GM21717 (cell line): ENCODE data around the gene NOXA1.
"Not testable (repeated sequence)": the region's sequence is repeated elsewhere in the genome, so short reads cannot be mapped to it uniquely, and the experiment has no call there.

Source experiments
- ATAC-seq: cut with Tn5 transposase; IDR thresholded peaks from one replicate; pipeline ENCODE4 v1.9.1; 2021; ENCODE audit warnings: mild to moderate bottlenecking, moderate library complexity; ENCODE audit not compliant: unreplicated experiment

NOXA1 gene

DNA sequence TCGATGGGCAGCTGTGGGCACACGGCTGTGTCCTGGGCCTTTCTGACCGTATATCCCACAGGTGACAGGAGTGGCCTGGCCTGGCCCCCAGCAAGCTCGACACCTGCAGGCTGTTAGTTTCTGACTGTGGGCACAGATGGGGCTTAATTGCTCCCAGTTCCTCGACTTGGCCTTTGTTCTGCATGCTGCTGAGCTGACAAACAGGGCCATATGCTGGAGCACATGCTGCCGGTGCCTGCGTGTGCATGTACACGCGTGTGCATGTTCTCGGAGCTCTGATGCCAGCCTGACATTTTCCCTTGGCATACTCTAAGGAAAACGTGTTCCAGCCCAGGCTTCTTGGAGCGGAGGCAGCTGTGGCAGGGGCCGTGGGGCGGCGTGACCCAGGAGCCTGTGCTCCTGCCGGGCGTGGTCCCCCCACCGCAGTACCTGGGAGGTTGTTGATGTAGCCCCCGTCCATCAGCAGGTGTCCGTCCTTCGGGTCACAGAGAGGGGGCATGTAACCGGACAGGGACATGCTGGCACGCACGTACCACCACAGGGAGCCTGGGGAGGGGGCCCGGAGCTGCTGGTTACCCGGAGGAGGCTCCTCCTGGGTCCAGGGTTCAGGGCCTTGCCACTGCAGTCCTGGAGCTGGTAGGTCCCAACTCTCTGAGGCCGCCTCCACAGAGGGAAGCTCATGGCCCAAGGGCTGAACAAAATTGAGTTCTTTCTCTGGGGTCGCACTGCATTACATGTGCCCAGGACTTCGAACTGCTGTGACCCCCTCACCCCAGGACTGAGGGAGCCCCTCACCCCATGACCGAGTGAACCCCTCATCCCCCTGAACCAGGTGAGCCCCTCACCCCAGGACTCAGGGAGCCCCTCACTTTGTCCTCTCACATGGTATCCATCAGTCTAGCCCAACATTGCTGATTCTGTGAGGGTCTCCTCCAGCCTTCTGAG lies 40.1 kb downstream of the NOXA1 start:
- no peak for ATAC-seq

DNA sequence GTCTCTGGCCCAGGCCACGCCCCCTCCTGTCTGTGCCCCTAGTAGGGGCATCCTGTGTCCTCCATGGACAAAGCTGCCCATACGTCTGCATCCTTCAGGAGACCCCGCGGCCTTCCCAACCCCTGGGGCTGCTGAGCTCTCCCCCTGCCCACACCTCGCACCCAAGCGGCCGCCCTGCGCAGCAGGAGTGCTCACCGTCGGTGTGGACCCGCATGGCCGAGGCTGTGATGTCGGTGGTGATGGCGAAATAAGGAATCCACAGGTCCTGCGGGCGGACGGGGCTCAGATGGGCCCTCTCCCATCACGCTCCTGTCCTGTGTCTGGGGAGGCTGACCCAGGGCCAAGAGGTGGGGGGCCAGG lies 40.7 kb downstream of the NOXA1 start:
- no peak for ATAC-seq

DNA sequence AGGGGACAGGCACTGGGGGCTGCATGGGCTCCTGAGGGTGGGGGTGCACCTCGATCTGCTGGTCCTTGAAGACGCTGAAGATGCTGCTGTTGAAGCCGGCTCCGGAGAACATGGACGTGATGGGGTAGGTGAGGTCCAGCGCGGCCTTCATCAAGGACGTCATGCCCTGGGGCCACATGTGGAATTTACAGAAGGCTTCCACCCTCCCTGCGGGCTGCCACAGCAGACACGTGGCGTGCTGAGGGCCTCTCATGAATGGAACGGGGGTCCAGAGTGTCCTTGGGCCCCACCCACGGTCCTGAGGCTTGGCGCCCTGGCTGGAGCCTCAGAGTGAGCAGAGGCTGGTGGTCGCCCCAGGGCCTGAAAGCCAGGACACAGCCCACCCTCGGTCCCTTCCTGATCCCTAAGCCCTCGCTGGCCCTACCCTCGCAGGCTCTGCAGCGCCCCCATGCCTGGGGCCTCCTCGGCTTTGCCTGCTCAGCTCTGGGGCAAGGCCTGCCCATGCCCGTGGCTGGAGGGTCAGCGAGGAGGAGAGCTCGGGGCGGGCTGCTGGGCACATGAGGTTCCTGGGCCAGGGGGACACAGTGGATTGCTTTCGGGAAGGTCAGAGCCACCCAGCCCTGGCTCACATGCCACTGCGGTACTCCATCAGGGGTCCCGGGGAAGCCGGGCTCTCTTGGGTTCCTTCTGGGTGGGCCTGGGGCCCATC lies 41.3 kb downstream of the NOXA1 start:
- ATAC-seq = no peak

DNA sequence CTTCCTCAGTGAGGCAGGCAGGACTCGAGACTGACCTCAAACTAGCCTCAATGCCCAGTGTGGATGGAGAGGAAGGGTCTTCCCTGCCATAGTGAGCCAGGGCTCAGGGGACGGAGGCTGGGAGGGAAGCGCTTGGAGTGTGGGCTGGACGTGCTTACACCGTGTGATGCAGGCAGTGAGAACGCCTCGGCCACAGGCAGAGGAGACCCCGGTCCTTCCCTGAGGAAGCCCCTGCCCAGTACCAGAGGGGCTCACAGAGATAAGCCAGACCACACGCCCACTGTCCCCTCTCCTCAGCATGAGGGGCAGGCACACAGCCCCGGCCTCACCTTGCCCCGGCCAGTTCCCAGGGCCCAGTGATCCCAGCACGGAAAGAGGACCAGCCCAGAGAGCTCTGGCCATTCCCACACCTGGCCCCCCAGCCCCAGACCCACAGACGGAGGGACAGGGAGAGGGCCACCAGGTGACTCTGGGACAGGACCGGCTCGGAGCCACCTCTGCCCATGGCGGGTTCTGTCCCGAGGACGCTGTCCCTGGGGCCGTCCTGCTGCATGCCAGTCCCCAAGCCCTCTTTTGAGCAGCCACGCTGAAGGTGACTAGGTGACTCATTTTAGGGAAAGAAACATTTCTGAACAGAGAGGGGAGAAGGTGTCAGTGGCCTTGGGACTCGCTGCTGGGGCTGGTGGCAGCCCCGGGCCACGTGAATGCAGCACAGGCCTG lies 42.0 kb downstream of the NOXA1 start:
- ATAC-seq = no peak

DNA sequence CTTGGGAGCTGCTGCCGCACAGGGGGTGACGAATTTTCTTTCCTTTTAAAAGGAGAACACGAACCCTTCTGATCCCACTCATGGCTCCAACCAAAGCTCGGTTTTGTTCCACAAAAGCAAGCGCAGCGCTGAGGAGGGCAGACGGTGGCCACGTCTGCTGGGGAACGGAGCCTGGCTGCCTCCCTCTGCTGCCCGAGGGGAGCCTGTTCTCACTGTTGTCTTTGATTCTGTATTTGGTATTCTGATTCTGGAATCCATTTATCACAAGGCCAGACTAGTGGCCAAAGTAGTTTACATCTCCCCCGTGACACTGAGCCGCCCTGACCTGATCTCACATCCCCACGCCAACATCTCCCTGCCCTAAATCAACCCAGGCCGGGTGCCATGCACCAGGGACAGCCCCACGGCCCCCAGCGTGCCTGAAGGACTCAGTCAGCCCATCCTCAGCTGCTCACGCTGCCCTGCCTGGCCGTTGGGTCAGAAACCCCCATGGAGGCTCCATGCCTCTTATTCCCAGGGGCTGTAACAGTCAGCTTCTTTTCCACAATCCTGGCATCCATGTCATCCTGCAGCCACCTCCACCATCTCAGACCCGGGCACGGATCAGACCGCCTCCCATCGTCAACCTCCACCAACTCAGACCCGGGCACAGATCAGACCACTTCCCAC lies 42.7 kb downstream of the NOXA1 start:
- no peak for ATAC-seq

DNA sequence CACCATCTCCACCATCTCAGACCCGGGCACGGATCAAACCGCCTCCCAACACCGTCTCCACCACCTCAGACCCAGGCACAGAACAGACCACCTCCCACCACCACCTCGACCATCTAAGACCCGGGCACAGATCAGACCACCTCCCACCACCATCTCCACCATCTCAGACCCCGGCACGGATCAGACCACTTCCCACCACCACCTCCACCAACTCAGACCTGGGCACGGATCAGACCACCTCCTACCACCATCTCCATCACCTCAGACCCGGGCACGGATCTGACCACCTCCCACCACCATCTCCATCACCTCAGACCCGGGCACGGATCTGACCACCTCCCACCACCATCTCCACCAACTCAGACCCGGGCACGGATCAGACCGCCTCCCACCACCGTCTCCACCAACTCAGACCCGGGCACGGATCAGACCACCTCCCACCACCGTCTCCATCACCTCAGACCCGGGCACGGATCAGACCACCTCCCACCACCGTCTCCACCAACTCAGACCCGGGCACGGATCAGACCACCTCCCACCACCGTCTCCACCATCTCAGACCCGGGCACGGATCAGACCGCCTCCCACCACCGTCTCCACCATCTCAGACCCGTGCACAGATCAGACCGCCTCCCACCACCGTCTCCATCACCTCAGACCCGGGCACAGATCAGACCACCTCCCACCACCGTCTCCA lies 43.3 kb downstream of the NOXA1 start:
- ATAC-seq = not testable (repeated sequence)

DNA sequence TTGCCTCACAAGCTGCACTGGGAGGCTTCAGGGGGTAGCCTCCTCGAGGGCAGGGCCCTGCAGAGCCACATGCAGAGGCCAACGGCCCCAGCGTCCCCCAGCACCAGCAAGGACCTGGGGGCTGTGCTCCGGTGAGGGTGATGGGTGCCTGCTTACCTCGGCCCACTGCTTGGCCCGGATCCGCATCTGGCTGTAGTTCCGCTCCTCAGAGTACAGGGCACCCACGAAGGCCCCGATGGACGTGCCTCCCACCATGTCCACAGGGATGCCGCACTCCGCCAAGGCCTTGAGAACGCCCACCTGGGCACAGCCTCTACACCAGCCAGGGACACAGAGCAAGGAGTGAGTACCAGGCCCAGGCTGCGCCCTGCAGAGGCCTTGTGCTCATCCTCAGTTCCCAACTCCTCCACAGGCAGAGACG lies 44.0 kb downstream of the NOXA1 start:
- ATAC-seq = no peak

DNA sequence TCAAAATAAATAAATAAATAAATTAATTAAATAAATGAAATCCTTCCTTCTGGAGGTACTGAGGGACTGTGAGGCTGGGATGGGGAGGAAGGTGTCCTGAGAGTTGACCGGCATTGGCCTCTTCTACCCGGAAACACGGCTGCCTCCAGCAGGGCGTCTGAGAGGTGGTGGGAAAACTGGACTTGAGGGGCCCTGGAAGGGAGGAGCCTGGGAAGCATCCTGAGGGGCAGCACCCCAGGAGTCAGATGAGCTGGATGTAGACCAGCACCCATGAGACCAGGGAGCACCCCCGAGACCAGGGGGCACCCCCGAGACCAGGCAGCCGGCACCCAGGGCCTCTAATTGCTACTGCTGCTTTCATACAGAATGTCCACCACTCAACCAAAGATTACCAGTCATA lies 44.7 kb downstream of the NOXA1 start:
- ATAC-seq = no peak

DNA sequence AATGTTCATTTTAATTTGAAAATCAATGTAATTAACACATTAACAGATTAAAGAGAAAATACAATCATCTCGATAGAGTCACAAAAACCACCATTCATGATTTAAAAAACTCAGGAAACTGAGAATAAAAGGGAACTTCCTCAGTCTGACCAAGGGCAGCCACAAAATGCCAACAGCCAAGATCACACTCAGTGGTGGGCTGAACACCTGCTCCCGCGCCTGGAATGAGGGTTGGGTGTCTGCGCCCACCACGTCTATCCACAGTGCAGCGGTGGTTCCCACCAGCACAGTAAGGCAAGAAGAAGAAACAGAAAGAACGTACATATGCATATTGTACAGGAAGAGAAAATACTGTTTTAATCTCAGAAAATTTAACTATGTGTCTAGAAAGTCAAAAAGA lies 47.6 kb downstream of the NOXA1 start:
- no peak for ATAC-seq

DNA sequence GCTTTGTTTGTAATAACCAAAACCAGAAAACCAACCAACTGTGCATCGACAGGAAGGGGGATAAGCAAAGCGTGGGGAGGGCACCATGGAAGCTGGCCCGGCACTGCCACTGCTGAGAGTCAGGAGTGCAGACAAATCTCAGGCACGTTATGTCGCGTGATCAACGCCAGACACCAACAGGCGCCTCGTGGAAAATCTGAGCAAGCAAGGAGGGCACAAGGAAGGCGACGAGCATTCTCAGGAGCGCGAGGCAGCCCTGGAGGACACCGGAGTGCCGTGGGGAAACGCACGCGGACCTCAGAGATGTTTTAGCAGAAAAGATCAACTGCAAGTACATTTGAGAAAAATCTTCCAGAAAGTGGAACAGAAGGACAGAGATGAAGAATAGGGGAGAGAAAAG lies 51.1 kb downstream of the NOXA1 start:
- no peak for ATAC-seq

DNA sequence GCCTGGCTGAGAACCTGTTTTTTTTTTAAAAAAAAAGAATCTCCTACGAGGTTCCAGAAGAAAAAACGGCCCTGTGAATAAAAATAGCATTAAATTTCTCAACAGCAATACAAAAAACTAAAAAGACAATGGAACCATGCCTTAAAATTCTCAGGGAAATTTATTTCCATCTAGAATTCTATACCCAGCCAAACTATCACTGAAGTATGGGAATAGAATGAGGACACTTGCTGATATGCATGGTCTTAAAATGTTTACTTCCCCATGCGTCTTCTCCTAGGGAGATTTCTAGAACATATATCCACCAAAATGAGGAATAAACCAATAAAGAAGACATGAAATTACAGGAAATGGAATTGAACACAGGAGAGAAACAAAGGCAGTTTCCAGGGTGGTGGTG lies 52.5 kb downstream of the NOXA1 start:
- no peak for ATAC-seq

DNA sequence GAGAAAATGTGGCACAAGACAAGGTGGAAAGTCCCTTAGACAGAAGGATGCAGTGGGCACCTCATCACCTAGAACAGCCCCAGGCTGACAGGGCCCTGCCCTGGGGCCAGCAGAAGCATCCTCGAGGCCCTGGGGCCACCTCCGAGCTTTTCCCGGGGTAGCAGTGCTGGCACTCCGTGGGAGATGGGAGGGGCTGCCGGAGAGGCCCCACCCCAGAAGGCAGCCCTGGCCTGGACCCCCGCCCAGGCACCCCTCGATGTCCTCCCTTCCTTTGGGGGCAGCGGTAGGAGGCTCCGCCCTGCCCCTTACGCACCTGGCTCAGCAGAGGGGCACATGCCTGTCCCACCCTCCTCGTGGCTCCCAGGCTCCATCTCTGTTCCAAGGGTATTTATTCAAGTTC lies 53.7 kb downstream of the NOXA1 start:
- ATAC-seq = no peak

DNA sequence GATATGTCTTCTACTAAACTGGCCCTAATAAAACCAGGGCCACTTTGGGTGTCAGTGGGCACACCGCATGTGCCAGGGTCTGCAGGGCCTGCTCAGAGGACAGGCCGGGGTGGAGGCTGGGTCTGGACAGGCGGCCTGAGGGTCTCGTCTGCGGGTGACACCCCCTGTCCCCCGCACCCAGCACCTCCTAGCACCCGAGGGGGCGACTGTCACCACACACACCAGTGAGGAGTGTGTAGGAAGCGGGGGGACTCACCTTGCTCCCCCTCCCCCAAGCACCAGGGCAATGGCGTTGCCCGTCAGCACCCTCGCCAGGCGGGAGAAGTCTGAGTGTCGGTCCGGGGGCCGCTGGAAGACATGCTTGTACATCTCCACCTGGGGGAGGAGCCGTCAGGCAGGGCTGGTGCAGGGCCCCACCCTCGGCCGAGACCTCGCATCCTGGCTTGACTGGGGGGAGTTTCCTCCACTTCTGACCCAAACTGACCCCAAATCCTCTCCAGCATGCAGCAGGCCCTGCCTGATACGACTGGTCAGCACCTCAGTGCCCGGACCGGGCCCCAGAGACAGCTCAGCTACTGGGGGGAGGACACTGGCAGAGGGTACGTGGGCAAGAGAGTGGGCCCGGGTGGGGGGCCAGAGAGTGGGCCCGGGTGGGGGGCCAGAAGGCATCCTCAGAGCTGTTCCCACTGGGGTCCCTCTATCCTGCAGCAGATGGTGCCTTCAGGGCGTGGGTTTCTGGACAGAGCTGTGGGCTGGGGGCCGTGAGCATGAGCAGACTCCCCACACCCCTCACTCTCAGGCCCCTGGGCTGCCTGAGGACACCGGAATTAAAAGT lies 54.8 kb downstream of the NOXA1 start:
- ATAC-seq = no peak

DNA sequence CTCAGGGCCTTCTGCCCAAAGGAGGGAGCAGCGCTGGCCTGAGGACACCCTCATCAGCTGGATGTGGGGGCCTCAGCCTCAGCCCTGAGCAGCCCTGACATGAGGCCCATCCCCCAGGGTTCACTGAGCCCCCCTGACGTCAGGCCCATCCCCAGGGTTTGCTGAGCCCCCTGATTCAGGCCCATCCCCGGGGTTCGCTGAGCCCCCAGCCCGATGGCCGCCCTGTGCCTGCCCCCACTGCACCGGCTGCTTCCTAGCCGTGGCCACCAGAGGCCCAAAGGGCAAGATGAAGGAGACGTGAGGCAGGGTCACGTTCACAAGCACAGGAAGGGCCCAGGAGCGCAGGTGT lies 55.4 kb downstream of the NOXA1 start:
- ATAC-seq = no peak

DNA sequence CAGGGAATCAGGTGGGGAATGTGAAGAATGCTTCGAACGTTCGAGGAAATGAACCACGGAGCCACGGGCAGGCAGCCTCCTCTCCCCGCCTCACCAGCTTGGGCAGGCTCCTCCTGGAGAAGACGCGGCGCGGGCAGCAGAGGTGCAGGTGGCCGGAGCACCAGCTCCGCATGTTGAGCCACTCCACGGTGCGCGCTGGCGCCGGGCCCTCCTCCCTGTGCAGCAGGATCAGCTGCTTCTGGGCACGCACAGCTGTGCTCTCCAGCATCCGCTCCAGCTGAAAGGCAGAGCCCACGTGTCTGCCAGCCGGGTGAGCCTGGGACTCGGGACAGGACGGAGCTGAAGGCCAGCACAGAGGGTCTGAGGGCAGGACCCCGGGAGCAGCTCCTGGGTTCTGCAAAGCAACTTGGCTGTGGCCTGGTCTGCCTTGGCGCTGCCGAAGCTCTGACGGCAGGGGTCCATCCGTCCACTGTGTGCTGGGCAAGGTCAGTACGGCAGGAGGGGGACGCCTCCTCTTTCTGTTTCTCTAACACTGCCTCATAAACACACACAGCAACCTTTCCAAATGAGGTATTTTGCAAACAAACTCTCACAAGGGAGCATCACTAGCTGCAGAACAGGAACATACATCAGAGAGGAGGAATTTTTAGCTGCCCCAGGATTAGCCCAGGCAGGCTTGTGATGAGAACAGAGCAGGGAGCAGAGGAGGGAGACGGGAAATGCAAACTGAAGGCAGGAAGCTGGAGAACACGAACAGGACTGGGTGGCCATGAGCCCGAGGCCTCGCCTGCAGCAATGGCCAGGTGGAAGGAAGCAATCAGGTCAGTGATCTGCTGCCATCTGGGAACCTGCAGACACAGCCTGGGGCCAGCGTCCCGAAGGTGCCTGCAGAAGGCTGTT lies 56.0 kb downstream of the NOXA1 start:
- ATAC-seq = no peak

DNA sequence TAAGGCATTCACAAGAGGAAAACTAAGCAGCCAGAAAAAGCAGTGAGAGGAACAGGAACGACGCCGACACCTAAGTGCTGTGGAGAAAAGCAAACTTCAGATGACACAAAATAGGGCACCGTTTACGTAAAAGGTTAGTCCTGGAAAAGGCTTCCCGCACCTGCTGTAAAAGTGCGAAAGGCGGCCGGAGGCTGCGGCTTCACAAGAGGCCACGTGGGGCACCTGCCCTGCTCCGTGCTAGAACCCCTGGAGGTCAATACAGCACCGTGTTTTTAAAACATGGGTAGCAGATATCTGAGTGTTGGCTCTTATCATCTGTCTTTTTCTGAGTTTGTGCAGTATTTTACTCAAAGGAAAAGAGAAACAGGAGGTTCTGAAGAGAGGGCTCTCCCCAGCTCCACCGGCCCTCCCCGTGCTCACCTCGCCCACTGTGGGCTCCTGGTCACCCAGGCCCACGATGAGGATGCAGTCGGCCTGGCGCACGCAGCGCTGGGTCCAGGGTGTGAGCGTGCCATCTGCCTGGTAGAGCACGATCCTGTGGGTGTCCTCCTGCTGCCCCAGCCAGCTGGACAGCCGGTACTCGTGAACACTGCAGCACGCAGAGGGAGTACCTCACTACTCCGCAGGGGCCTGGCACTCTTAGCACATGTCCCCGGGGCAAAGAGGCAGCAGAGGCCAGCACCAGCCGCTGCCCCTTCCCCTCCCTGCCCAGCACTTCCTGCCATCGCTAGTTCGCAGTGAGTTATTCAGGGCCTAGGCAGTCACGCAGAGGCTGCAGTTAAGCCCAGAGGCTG lies 56.9 kb downstream of the NOXA1 start:
- ATAC-seq = no peak

DNA sequence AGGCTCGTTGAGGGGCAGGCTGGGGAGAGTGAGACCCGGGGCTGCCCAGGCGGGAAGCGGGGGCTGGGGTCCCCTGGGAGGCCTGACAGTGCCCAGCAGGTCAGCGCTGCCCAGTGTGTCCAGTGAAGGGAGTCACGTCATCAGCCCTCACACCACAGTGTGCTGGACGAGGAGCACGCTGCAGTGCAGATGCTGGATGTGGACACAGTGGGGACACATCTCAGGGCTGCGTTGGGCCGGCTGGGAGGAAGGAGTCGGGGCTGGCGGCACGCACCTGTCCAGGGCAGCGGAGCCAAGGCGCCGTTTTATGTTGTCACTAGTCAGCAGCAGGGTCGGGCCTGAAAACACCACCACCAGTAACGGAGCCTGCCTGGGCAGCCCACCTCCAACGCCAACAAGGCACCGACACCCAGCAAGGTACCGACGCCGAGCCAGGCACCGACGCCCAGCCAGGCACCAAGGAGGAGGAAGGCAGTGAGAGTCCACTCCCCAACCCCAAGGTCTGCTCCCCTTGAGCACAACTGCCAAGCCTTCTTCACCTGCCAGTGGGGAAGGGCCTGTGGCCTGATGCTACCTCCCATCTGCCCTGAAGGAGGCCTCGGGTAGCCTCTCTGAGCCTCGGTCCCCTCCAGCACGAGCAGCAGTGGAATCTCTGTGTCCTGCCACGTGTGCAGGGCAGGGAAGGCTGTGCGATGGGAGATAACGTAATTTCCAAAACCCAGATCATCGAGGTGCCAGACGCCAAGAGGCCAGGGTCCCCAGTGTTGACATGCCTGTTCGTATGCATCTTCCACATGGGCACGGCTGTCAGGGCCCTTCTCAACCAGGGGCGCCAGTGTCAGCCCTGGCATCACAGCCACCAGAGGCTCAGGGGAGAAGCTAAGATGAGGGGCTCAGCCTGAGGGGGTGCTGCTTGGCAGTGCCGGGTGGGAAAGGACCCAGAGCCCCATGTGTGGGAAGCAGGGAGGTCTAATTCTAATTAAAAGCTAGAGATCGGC lies 57.8 kb downstream of the NOXA1 start:
- ATAC-seq = no peak
